A673 (cell line): ENCODE results near the gene SLC15A1. TPM values are rescaled to one million over a fixed set of nuclear protein-coding genes. Genes with fewer than 3 reads are reported as not detected.
"Not testable (repeated sequence)": the region's sequence is repeated elsewhere in the genome, so short reads cannot be mapped to it uniquely, and the experiment has no call there.

ENCODE experiments used
- BruUV-seq: library from RNA; stranded (reverse); fragments of 400-500 nt; replicated peaks from 2 replicates; lab custom pipeline; 2021; lab: Mats Ljungman, UMichigan
- CTCF ChIA-PET: fragments of 300-600 bp; sonication (Branson Sonifier 250); formaldehyde crosslinking; loops from one replicate; lab custom pipeline; 2022; ENCODE audit warnings: antibody characterized with exemption; lab: Charles Lee
- POLR2A ChIA-PET: fragments of 300-600 bp; sonication (Branson Sonifier 250); formaldehyde crosslinking; loops from one replicate; lab custom pipeline; 2022; ENCODE audit warnings: antibody characterized with exemption; ENCODE audit not compliant: low non-redundant PET; lab: Charles Lee
- DNase-seq: peaks from one replicate; pipeline ENCODE4 v3.0.0-alpha.2; 2015; ENCODE audit warnings: low spot score
- H3K27ac ChIP-seq: fragments of 200-600 bp; sonication (generic); 2 replicates; pipeline ENCODE4 v1.5.1; 2016; ENCODE audit warnings: mixed run types, low read depth, mild to moderate bottlenecking, mixed read lengths, antibody characterized with exemption, low read length; ENCODE audit not compliant: poor library complexity, severe bottlenecking
- H3K27me3 ChIP-seq: fragments of 200-600 bp; sonication (generic); replicated peaks from 2 replicates; pipeline ENCODE4 v1.6.1; 2017; ENCODE audit warnings: mixed run types, low read depth, mild to moderate bottlenecking, mixed read lengths, antibody characterized with exemption, low read length; ENCODE audit not compliant: insufficient read depth, poor library complexity
- H3K36me3 ChIP-seq: fragments of 200-600 bp; sonication (generic); 2 replicates; pipeline ENCODE4 v1.6.1; 2016; ENCODE audit warnings: mixed run types, mild to moderate bottlenecking, mixed read lengths, antibody characterized with exemption, low read length; ENCODE audit not compliant: insufficient read depth, poor library complexity, severe bottlenecking
- H3K4me1 ChIP-seq: fragments of 200-600 bp; sonication (generic); 2 replicates; pipeline ENCODE4 v1.6.1; 2017; ENCODE audit warnings: mixed run types, mild to moderate bottlenecking, mixed read lengths, antibody characterized with exemption, low read length; ENCODE audit not compliant: insufficient read depth, poor library complexity, severe bottlenecking
- H3K4me3 ChIP-seq: fragments of 200-600 bp; sonication (generic); 2 replicates; pipeline ENCODE4 v1.5.1; 2016; ENCODE audit warnings: low read depth, mixed run types, mild to moderate bottlenecking, mixed read lengths, low read length; ENCODE audit not compliant: poor library complexity, severe bottlenecking
- H3K9me3 ChIP-seq: fragments of 200-600 bp; sonication (generic); 2 replicates; pipeline ENCODE4 v1.6.1; 2016; ENCODE audit warnings: mixed run types, low read depth, mild to moderate bottlenecking, mixed read lengths, antibody characterized with exemption, low read length; ENCODE audit not compliant: poor library complexity, severe bottlenecking
- EZH2 ChIP-seq: fragments of 200-600 bp; sonication (generic); IDR thresholded peaks from 2 replicates; pipeline ENCODE4 v1.6.1; 2017; ENCODE audit warnings: borderline replicate concordance, low read depth, mild to moderate bottlenecking, mixed read lengths, antibody characterized with exemption, low read length; ENCODE audit not compliant: poor library complexity, severe bottlenecking
- intact Hi-C: fragments of 100-400 bp; cut with micrococcal nuclease; formaldehyde crosslinking; loops from one replicate; pipeline ENCODE4 v1.10.0; 2022; ENCODE audit not compliant: unreplicated experiment
- total RNA-seq: library from RNA; stranded (reverse); gene quantifications from 2 replicates; pipeline ENCODE4 v1.2.3, GENCODE V29; 2021
- TF ChIP-seq, protein P1 (sequence below): fragments of 300-800, 200-600 bp; sonication (generic); conservative IDR thresholded peaks from 2 replicates; pipeline ENCODE4 v1.5.1; 2017; ENCODE audit warnings: low read depth, mild to moderate bottlenecking, antibody characterized with exemption, low read length, moderate library complexity, mixed read lengths

The SLC15A1 gene
- total RNA-seq, 1 experiment from 2014 or later, result not detected

- Histone ChIP-seq H3K27ac (no peak overlapping the region), H3K36me3 (no peaks in the 10 kb centered on the region), H3K27me3 (no peaks in the 10 kb centered on the region), H3K4me3 (no peak overlapping the region), H3K4me1 (no peaks in the 10 kb centered on the region), H3K9me3 (no peaks in the 10 kb centered on the region)
- ChIA-PET POLR2A (no interaction called here), CTCF (no interaction called here)
- no TSS peak for BruUV-seq
- DNase-seq, result no peak
- no peak for TF ChIP-seq EZH2
- TF ChIP-seq, protein P1, sequence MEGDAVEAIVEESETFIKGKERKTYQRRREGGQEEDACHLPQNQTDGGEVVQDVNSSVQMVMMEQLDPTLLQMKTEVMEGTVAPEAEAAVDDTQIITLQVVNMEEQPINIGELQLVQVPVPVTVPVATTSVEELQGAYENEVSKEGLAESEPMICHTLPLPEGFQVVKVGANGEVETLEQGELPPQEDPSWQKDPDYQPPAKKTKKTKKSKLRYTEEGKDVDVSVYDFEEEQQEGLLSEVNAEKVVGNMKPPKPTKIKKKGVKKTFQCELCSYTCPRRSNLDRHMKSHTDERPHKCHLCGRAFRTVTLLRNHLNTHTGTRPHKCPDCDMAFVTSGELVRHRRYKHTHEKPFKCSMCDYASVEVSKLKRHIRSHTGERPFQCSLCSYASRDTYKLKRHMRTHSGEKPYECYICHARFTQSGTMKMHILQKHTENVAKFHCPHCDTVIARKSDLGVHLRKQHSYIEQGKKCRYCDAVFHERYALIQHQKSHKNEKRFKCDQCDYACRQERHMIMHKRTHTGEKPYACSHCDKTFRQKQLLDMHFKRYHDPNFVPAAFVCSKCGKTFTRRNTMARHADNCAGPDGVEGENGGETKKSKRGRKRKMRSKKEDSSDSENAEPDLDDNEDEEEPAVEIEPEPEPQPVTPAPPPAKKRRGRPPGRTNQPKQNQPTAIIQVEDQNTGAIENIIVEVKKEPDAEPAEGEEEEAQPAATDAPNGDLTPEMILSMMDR, result no peak
- intact Hi-C loops, result no loop called here
Observed at GRCh38 chr13:98761126-98761985, 8.9 kb upstream of the SLC15A1 start.

DNA sequence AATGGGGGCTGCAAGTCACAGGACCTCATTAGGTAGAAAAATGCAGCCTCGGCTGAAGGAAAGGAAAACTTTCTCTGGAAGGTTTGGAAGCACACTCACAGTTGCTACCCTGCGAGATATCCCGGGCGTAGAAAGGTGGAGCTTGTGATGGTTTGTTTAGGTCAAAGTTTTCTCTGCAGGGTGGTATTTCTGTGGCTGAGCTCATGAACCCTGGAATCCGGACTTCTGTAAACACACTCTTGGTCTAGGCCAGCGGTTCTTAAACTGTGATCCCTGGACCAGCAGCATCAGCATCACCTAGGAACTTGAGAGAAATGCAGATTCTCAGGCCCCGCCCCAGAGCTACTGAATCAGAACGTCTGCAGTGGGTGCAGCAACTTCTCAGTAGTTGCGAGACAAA is 3.3 kb upstream of the SLC15A1 start:
- intact Hi-C loops, result no loop called here
- BruUV-seq, result no TSS peak
- Histone ChIP-seq H3K9me3 (peaks cover 6% of the 10 kb centered on the region), H3K27ac (no peak overlapping the region), H3K27me3 (peaks cover 25% of the 10 kb centered on the region), H3K4me3 (no peak overlapping the region), H3K4me1 (peaks cover 3% of the 10 kb centered on the region), H3K36me3 (no peaks in the 10 kb centered on the region)
- no peak for DNase-seq
- ChIA-PET POLR2A (no interaction called here), CTCF (no interaction called here)
- TF ChIP-seq, protein P1, result no peak
- no peak for TF ChIP-seq EZH2

- intact Hi-C loops, result no loop called here
- Histone ChIP-seq H3K4me3 (no peak overlapping the region), H3K36me3 (no peaks in the 10 kb centered on the region), H3K9me3 (peaks cover 6% of the 10 kb centered on the region), H3K27me3 (peaks cover 30% of the 10 kb centered on the region), H3K4me1 (peaks cover 3% of the 10 kb centered on the region), H3K27ac (no peak overlapping the region)
- no peak for TF ChIP-seq EZH2
- TF ChIP-seq, protein P1, result no peak
- ChIA-PET CTCF (no interaction called here), POLR2A (no interaction called here)
- no TSS peak for BruUV-seq
- no peak for DNase-seq
Observed at GRCh38 chr13:98755116-98755515, 2.6 kb upstream of the SLC15A1 start.

GRCh38 chr13:98754468-98754867 is 2.0 kb upstream of the SLC15A1 start:
- DNase-seq, intact Hi-C loops, H3K27ac ChIP-seq, H3K4me3 ChIP-seq, H3K9me3 ChIP-seq, BruUV-seq, H3K4me1 ChIP-seq, H3K36me3 ChIP-seq, POLR2A ChIA-PET, CTCF ChIA-PET: not testable (repeated sequence)
- H3K27me3 ChIP-seq, result peaks cover 34% of the 10 kb centered on the region
